Amniotic epithelial cell (primary cell): ENCODE data around the gene TIMM10.

ENCODE experiments used
- DNase-seq: peaks from one replicate; pipeline ENCODE4 v3.0.0-alpha.2; 2010; ENCODE audit warnings: low read depth

Gene TIMM10

GRCh38 chr11:57530596-57531507 lies at the start of gene TIMM10:
TSS of gene TIMM10 (minus strand) at chr11:57530754. CDS start at chr11:57530189, 565 bp downstream.
- peak; percentile 93 for DNase-seq

GRCh38 chr11:57574061-57574460 lies 43.5 kb upstream of the TIMM10 start:
- DNase-seq: no peak

- DNase-seq: no peak
Measured at GRCh38 chr11:57571606-57572005, 41.1 kb upstream of the TIMM10 start.

DNA sequence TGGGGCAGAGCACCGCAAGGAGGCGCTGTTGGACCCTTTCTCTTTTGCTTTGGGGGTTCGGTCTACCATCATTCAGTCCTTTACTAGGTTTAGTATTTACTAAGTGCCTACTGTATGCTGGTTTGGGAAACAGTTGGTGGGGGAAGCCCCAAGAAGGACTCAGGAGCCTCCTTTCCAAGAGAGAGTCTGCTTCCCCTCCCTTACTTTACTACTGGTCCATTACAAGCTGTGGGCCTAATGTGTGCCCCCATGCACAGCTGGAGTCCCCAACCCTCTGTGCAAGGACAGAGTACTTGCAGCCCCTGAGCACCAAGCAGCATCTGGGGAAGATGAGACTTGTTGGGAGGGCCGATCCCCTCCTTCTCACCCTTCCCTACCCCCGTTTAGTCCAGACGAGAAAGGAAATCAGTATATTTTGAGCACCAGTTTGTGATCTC lies 37.8 kb upstream of the TIMM10 start:
- DNase-seq: peak; percentile 64

- no peak for DNase-seq
Measured at GRCh38 chr11:57567515-57568329, 37.2 kb upstream of the TIMM10 start, which contains the start of gene UBE2L6. TSS of gene UBE2L6 (minus strand) at chr11:57567672. CDS start at chr11:57567611, 61 bp downstream.

GRCh38 chr11:57566905-57567514 lies 36.5 kb upstream of the TIMM10 start:
- no peak for DNase-seq

GRCh38 chr11:57566005-57566904 lies 35.7 kb upstream of the TIMM10 start:
- peak; percentile 52 for DNase-seq

DNA sequence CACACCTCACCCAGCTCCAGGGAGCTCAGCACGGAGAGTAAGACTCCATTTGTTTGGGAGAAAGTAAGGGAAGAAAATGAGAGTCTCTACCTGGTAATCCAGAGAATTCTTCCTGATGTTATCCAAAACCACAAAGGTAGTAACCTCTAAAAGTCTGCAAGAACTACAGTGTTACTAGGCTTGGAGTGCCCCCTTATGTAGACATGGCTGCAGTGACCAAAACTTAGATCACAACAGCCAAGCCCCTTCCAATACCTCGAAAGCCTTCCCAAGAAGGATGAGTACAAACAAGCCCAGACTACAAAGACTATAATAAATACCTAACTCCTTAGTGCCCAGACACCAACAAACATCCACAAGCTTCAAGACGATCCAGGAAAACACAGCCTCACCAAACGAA lies 32.0 kb upstream of the TIMM10 start:
- no peak for DNase-seq

- DNase-seq: no peak
Measured at GRCh38 chr11:57560146-57560545, 29.6 kb upstream of the TIMM10 start.

DNA sequence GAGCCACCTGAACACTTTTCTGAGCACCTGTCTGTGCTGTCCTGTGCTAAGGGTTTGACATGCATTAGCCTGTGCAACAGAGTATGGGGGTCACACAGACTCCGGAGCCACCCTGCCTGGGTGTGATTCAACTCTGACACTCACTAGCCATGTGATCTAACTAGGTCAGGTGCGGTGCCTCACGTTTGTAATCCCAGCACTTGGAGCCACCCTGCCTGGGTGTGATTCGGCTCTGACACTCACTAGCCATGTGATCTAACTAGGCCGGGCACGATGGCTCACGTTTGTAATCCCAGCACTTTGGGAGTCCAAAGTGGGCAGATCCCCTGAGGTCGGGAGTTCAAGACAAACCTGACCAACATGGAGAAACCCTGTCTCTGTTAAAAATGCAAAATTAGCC lies 25.5 kb upstream of the TIMM10 start:
- no peak for DNase-seq

DNA sequence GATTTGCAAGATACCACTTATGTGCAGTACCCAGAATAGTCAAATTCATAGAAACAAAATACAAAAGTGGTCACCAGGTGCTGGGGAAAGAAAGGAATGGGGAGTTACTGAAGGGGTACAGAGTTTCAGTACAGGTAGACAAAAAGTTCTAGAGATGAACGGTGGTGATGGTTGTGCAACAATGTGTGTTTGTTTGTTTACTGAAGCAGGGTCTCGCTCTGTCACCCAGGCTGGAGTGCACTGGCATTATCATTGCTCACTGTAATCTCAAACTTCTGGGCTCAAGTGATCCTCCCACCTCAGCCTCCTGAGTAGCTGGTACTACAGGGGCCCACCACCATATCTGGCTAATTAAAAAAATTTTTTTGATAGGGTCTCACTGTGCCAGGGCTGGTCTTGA lies 24.8 kb upstream of the TIMM10 start:
- no peak for DNase-seq

GRCh38 chr11:57552479-57552878 lies 21.9 kb upstream of the TIMM10 start:
- peak; percentile 80 for DNase-seq

GRCh38 chr11:57551941-57552340 lies 21.4 kb upstream of the TIMM10 start:
- DNase-seq: no peak

- no peak for DNase-seq
Measured at GRCh38 chr11:57549983-57550382, 19.4 kb upstream of the TIMM10 start.

DNA sequence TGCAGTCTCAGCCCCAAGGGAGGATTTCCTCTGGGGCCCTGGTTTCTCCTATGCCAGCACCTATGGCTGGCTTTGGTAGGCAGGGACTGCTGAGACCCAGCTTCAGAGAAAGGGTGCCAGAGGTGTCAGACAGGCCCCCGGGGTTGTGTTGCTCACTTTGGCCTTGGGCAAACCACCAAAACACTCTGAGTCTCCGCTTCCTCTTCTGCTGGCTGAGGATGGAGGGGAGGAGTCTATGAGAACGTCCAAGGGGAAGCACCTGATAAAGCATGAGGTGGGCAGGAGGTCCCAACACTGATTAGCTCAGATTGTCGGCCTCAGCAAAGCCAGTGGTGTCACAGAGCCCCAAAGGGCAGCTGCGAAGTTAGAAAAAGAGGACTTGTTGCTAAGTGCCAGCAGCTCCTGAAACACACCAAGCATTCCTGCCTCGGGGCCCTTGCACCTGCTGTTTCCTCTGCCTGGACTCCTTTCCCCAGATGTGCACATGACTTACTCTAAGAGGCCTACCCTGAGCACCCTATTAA lies 17.4 kb upstream of the TIMM10 start:
- no peak for DNase-seq

DNA sequence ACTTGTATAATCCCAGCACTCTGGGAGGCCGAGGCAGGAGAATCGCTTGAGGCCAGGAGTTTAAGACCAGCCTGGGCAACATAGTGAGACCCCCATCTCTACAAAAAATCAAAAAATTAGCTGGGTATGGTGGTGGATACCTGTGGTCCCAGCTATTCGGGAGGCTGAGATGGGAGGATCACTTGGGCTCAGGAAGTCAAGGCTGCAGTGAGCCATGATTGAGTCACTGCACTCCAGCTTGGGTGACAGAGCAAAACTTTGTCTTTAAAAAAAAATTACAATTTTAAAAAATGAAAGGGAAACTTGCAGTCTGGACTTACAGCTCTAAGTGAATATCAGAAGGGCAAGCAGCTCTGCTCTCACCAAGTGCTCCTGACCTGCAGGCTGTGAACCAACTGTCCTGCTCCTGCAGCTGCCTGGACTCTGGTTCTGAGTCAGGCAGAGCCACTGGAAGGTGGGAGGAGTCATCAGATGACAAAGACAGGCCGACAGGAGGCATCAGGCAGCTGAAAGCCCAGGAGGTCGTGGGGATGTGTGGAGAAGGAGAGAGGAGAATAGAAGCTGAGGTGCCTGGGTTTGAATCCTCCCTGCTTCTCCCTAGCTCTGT lies 16.4 kb upstream of the TIMM10 start:
- DNase-seq: peak; percentile 53

GRCh38 chr11:57546451-57546850 lies 15.9 kb upstream of the TIMM10 start:
- no peak for DNase-seq

DNA sequence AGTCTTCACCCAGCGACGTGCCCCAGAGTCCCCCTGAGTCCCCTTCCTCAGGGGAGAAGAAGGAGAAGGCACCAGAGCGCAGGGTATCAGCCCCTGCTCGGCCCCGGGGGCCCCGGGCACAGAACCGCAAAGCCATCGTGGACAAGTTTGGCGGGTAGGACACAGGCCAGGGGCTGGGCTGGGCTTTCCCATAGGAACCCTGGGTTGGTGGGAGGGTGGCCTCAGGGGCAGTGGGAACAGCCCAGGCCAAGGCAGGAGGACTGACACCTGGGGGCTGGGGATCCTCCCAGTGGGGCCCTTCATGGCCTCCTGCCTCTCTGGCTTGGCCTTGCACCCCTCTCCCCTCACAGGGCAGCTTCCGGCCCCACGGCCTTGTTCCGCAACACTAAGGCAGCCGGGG lies 15.3 kb upstream of the TIMM10 start:
- DNase-seq: no peak

DNA sequence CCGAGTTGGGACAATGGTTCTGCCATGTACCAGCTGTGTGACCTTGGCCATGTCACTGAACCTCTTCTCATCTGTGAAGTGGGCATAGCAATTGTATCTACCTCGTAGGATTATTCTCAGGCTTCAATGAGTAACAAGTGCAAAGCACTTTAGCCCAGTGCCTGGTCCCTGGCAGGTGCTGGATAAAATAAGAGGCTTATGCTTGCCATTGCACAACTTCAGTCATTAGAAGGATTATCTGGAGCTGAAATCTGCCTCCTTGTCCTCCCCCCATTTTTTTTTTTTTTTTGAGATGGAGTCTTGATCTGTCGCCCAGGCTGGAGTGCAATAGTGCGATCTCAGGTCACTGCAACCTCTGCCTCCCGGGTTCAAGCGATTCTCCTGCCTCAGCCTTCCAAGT lies 14.0 kb upstream of the TIMM10 start:
- no peak for DNase-seq

DNA sequence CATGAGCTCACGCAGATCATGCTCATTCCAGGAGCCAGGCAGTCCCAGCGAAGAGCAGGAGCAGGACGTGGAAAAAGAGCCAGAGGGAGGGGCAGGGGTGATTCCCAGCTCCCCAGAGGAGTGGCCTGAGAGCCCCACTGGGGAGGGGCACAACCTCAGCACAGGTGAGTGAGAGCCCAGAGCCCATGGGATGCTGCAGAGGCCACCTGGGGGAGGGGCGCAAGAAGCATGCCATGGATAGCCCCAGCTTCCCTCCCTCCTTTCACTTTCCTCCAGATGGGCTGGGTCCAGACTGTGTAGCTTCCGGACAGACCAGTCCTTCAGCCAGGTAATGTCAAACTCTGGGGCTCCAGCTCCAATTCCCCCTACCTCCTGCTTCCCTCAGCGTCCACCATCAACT lies 13.0 kb upstream of the TIMM10 start:
- no peak for DNase-seq

- no peak for DNase-seq
Measured at GRCh38 chr11:57542582-57542981, 12.0 kb upstream of the TIMM10 start.
